H1 (cell line): ENCODE results near the gene CTNNA3. TPM values are rescaled to one million over a fixed set of nuclear protein-coding genes. Genes with fewer than 3 reads are reported as not detected.

Experiments
- CTCF ChIA-PET: fragments of 300-600 bp; sonication (Branson Sonifier 250); formaldehyde crosslinking; loops from one replicate; lab custom pipeline; 2021; ENCODE audit not compliant: partially characterized antibody; lab: Charles Lee
- POLR2A ChIA-PET: fragments of 300-600 bp; sonication (Branson Sonifier 250); formaldehyde crosslinking; loops from one replicate; lab custom pipeline; 2021; ENCODE audit warnings: inconsistent platforms; ENCODE audit not compliant: partially characterized antibody; lab: Charles Lee
- DNase-seq, 2 experiments: peaks; one replicate each; pipeline versions ENCODE4 v3.0.0 to v3.0.0-alpha.2; 2010 to 2022; ENCODE audit warnings: low spot score in 2 of 2, low read depth in 1 of 2, mixed read lengths in 1 of 2
- FAIRE-seq: peaks from 2 replicates; lab custom pipeline; 2011; peaks lifted over from hg19 to GRCh38; lab: Jason Lieb, UNC
- H2AFZ ChIP-seq: 2 replicates; pipeline ENCODE4 v1.8.1; 2012; ENCODE audit warnings: low read length, inconsistent platforms
- H2AK5ac ChIP-seq: 2 replicates; pipeline ENCODE4 v1.6.1; 2013; ENCODE audit warnings: low read depth, low read length
- H2BK120ac ChIP-seq: replicated peaks from 2 replicates; pipeline ENCODE3; 2013; ENCODE audit warnings: low read depth, low read length, inconsistent platforms
- H2BK12ac ChIP-seq: 2 replicates; pipeline ENCODE4 v1.6.1; 2013; ENCODE audit warnings: low read depth, low read length
- H2BK15ac ChIP-seq: 2 replicates; pipeline ENCODE4 v1.6.1; 2013; ENCODE audit warnings: low read length
- H2BK20ac ChIP-seq: 2 replicates; pipeline ENCODE4 v1.6.1; 2013; ENCODE audit warnings: low read length
- H2BK5ac ChIP-seq: 2 replicates; pipeline ENCODE4 v1.6.1; 2013; ENCODE audit warnings: low read depth, low read length
- H3K14ac ChIP-seq: 2 replicates; pipeline ENCODE4 v1.6.1; 2013; ENCODE audit warnings: inconsistent platforms; ENCODE audit not compliant: insufficient read length
- H3K18ac ChIP-seq: 2 replicates; pipeline ENCODE4 v1.6.1; 2013; ENCODE audit warnings: low read length; ENCODE audit errors: extremely low read depth
- H3K23ac ChIP-seq: 2 replicates; pipeline ENCODE4 v1.6.1; 2013; ENCODE audit warnings: inconsistent platforms; ENCODE audit not compliant: insufficient read length
- H3K23me2 ChIP-seq: 2 replicates; pipeline ENCODE4 v1.6.1; 2013; ENCODE audit warnings: low read depth, low read length
- H3K27ac ChIP-seq: 2 replicates; pipeline ENCODE4 v1.6.1; 2011; ENCODE audit warnings: low read depth, low read length, inconsistent platforms
- H3K27me3 ChIP-seq, 4 experiments: replicated peaks in 1 of 4; 1 replicate in 1 of 4; 2 replicates in 3 of 4; pipeline versions ENCODE4 v1.6.1 to v1.8.1; 2011 to 2013; ENCODE audit warnings: low read length in 3 of 4, mild to moderate bottlenecking in 3 of 4, inconsistent platforms in 2 of 4, mixed read lengths in 2 of 4, moderate library complexity in 1 of 4; ENCODE audit not compliant: control insufficient read depth in 3 of 4, insufficient read depth in 3 of 4; ENCODE audit errors: extremely low read depth in 1 of 4
- H3K36me3 ChIP-seq, 4 experiments: 2 replicates each; pipeline versions ENCODE4 v1.6.1 to v1.8.1; 2011 to 2013; ENCODE audit warnings: mild to moderate bottlenecking in 4 of 4, low read length in 3 of 4, moderate library complexity in 2 of 4, control low read depth in 1 of 4, inconsistent platforms in 1 of 4; ENCODE audit not compliant: insufficient read depth in 4 of 4, control insufficient read depth in 2 of 4
- H3K4ac ChIP-seq: replicated peaks from 2 replicates; pipeline ENCODE3; 2013; ENCODE audit warnings: low read length, low read depth, mixed read lengths, inconsistent platforms; ENCODE audit not compliant: insufficient read length
- H3K4me1 ChIP-seq, 4 experiments: replicated peaks in 1 of 4; 1 replicate in 1 of 4; 2 replicates in 3 of 4; pipeline versions ENCODE4 v1.6.1 to v1.8.1; 2011 to 2013; ENCODE audit warnings: low read length in 3 of 4, inconsistent platforms in 2 of 4, mixed read lengths in 1 of 4; ENCODE audit not compliant: insufficient read depth in 4 of 4, control insufficient read depth in 3 of 4
- H3K4me2 ChIP-seq, 2 experiments: 2 replicates each; pipeline versions ENCODE4 v1.6.1 to v1.8.1; 2011 to 2013; ENCODE audit warnings: low read depth in 2 of 2, low read length in 2 of 2, control low read depth in 1 of 2, inconsistent platforms in 1 of 2, mild to moderate bottlenecking in 1 of 2; ENCODE audit not compliant: insufficient read depth in 1 of 2
- H3K4me3 ChIP-seq, 4 experiments: fragments of 200-600, 300-600 bp in 1 of 4; sonication (generic), shearing (Covaris generic), sonication (Bioruptor Twin) in 1 of 4; 2 replicates each; pipeline versions ENCODE4 v1.5.1 to v1.8.1; 2011 to 2016; ENCODE audit warnings: low read length in 4 of 4, low read depth in 3 of 4, control low read depth in 2 of 4, inconsistent platforms in 2 of 4, mild to moderate bottlenecking in 2 of 4, mixed read lengths in 1 of 4, moderate library complexity in 1 of 4; ENCODE audit not compliant: insufficient read depth in 2 of 4; ENCODE audit errors: extremely low read depth in 1 of 4
- H3K56ac ChIP-seq: replicated peaks from 2 replicates; pipeline ENCODE3; 2013; ENCODE audit warnings: low read depth, mild to moderate bottlenecking, mixed read lengths, low read length, inconsistent platforms; ENCODE audit not compliant: insufficient read length
- H3K79me1 ChIP-seq: 2 replicates; pipeline ENCODE4 v1.6.1; 2013; ENCODE audit warnings: low read depth, low read length, control low read depth
- H3K79me2 ChIP-seq, 2 experiments: 2 replicates each; pipeline versions ENCODE4 v1.6.1 to v1.8.1; 2012 to 2013; ENCODE audit warnings: low read length in 2 of 2, mild to moderate bottlenecking in 2 of 2, inconsistent platforms in 1 of 2; ENCODE audit not compliant: insufficient read depth in 2 of 2, control insufficient read depth in 1 of 2
- H3K9ac ChIP-seq, 4 experiments: replicated peaks in 1 of 4; 1 replicate in 1 of 4; 2 replicates in 3 of 4; pipeline versions ENCODE4 v1.6.1 to v1.8.1; 2011 to 2013; ENCODE audit warnings: low read depth in 3 of 4, low read length in 3 of 4, control low read depth in 2 of 4, mild to moderate bottlenecking in 2 of 4, moderate library complexity in 2 of 4, inconsistent platforms in 1 of 4; ENCODE audit errors: extremely low read depth in 1 of 4
- H3K9me3 ChIP-seq, 2 experiments: 2 replicates each; pipeline versions ENCODE4 v1.6.1 to v1.8.1; 2012 to 2013; ENCODE audit warnings: mild to moderate bottlenecking in 2 of 2, moderate library complexity in 2 of 2, control low read depth in 1 of 2, inconsistent platforms in 1 of 2, low read depth in 1 of 2, low read length in 1 of 2, mixed read lengths in 1 of 2; ENCODE audit not compliant: insufficient read depth in 2 of 2
- H4K20me1 ChIP-seq, 2 experiments: replicated peaks in 1 of 2; 2 replicates each; pipeline versions ENCODE3 to v1.8.1; 2011 to 2013; ENCODE audit warnings: inconsistent platforms in 2 of 2, low read length in 2 of 2, mild to moderate bottlenecking in 1 of 2; ENCODE audit not compliant: insufficient read depth in 2 of 2, control insufficient read depth in 1 of 2
- H4K5ac ChIP-seq: 2 replicates; pipeline ENCODE4 v1.6.1; 2013; ENCODE audit warnings: low read length, low read depth, mixed read lengths, inconsistent platforms; ENCODE audit not compliant: insufficient read length
- H4K8ac ChIP-seq: 2 replicates; pipeline ENCODE4 v1.8.0; 2013; ENCODE audit warnings: mild to moderate bottlenecking, moderate library complexity, low read length, inconsistent platforms; ENCODE audit not compliant: insufficient read depth; ENCODE audit errors: extremely low read depth
- H4K91ac ChIP-seq: replicated peaks from 2 replicates; pipeline ENCODE3; 2013; ENCODE audit warnings: low read length, mixed read lengths, inconsistent platforms; ENCODE audit not compliant: insufficient read length
- NRF1 ChIP-seq: IDR thresholded peaks from 2 replicates; pipeline ENCODE4 v1.6.1; 2011; ENCODE audit warnings: mild to moderate bottlenecking, low read depth, low read length, improper control_type of control experiment
- RXRA ChIP-seq: IDR thresholded peaks from 2 replicates; pipeline ENCODE4 v1.6.1; 2011; ENCODE audit warnings: low read depth, mild to moderate bottlenecking, low read length, moderate library complexity; ENCODE audit not compliant: insufficient read depth
- SIX5 ChIP-seq: IDR thresholded peaks from 2 replicates; pipeline ENCODE4 v1.6.1; 2011; ENCODE audit warnings: mild to moderate bottlenecking, low read depth, low read length
- TAF1 ChIP-seq: IDR thresholded peaks from 2 replicates; pipeline ENCODE4 v1.6.1; 2011; ENCODE audit warnings: mild to moderate bottlenecking, low read depth, low read length
- TEAD4 ChIP-seq: IDR thresholded peaks from 2 replicates; pipeline ENCODE4 v1.6.1; 2012; ENCODE audit warnings: low read depth, low read length, inconsistent platforms, mixed read lengths
- YY1 ChIP-seq: IDR thresholded peaks from 2 replicates; pipeline ENCODE4 v1.6.1; 2011; ENCODE audit warnings: low read depth, mild to moderate bottlenecking, low read length
- WGBS, 2 experiments: shearing (Covaris generic) in 1 of 2; methylation state at CpG; one replicate each; pipeline versions ENCODE4 v1.1.6 to v1.1.7; 2013 to 2015; ENCODE audit warnings: low lambda C conversion rate in 2 of 2, mixed read lengths in 2 of 2, inconsistent platforms in 1 of 2, low coverage in 1 of 2, missing lambda C conversion rate in 1 of 2; ENCODE audit not compliant: insufficient replicate concordance in 2 of 2, insufficient coverage in 1 of 2, insufficient read length in 1 of 2; ENCODE audit errors: extremely low coverage in 1 of 2, missing lambda C conversion rate in 1 of 2; 5-methylcytosine and 5-hydroxymethylcytosine counted together
- polyA plus RNA-seq, 7 experiments: library from polyadenylated mRNA; depleted of rRNA in 3 of 7; stranded (reverse) in 5 of 7; unstranded in 2 of 7; fragments of >200 nt in 5 of 7; fragments of 200-250 nt in 2 of 7; gene quantifications; 1 replicate in 5 of 7; 2 replicates in 1 of 7; 4 replicates in 1 of 7; pipeline versions ENCODE4 v1.2.1 to v1.2.3, GENCODE V29; 2011 to 2013; ENCODE audit warnings: missing spikeins in 2 of 7, mixed read lengths in 2 of 7
- total RNA-seq: library from RNA; stranded (reverse); fragmentation: NEBNext Ultra II Directional; extraction: Animal tissue kit (Norgen Biotek cat#: 25700); gene quantifications from 2 replicates; pipeline ENCODE4 v1.2.1, GENCODE V29; 2021
- TF ChIP-seq, protein P1 (sequence below): IDR thresholded peaks from 2 replicates; pipeline ENCODE4 v1.6.1; 2012; ENCODE audit warnings: inconsistent platforms

The CTNNA3 gene
- total and polyA plus RNA-seq, 2 of the 8 experiments (the other 6 are each of a cell fraction or from before 2014, with no cell fraction given), result 1.3 to 1.5 TPM

DNA sequence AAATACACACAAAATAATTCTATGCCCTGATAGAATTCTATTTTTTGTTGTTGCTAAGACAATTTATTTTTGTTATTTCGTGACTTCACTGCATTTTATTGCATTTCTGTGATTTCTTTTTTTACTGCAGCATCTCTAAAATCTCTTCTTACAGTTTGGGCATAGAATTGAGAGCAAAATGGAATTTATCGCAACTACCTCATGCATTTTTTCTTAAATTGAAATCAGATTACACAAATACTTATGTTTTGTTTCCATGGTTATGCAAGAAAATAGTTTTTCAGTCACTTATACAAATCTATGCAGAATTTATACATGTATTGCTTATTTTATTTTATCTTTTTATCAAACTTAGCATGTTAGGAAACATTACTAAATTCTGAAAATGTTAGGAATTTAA, 1552.0 kb downstream of the CTNNA3 start:
- FAIRE-seq (no peak), DNase-seq (no peak)
- no peak overlapping the region for H4K8ac ChIP-seq
- H3K79me2 ChIP-seq, result no peaks in the 10 kb centered on the region
- no peaks in the 10 kb centered on the region for H3K36me3 ChIP-seq
- no peaks in the 10 kb centered on the region for H3K23me2 ChIP-seq
- H2BK5ac ChIP-seq, result no peak overlapping the region
- no peak overlapping the region for H2AK5ac ChIP-seq
- H3K4me3 ChIP-seq, result no peak overlapping the region
- 94% methylated on average over 2 of the region's 2 CpGs; no CpG with 5 or more reads in 1 of the 2 experiments for WGBS, 2 experiments
- no peak overlapping the region for H3K27ac ChIP-seq
- H3K27me3 ChIP-seq, result no peaks in the 10 kb centered on the region
- H3K56ac ChIP-seq, result no peak overlapping the region
- TF ChIP-seq SIX5, result no peak
- TF ChIP-seq YY1, result no peak
- TF ChIP-seq RXRA, result no peak
- TF ChIP-seq NRF1, result no peak
- TF ChIP-seq TEAD4, result no peak
- TF ChIP-seq TAF1, result no peak
- TF ChIP-seq, protein P1, sequence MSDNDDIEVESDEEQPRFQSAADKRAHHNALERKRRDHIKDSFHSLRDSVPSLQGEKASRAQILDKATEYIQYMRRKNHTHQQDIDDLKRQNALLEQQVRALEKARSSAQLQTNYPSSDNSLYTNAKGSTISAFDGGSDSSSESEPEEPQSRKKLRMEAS, result no peak
- H3K14ac ChIP-seq, result no peak overlapping the region
- H3K9ac ChIP-seq, result no peak overlapping the region
- no peak overlapping the region for H3K18ac ChIP-seq
- no peak overlapping the region for H2BK20ac ChIP-seq
- H4K5ac ChIP-seq, result no peak overlapping the region
- no peak overlapping the region for H2BK120ac ChIP-seq
- H3K9me3 ChIP-seq, result no peaks in the 10 kb centered on the region
- no peak overlapping the region for H3K23ac ChIP-seq
- no peak overlapping the region for H2AFZ ChIP-seq
- no peaks in the 10 kb centered on the region for H3K79me1 ChIP-seq
- no peaks in the 10 kb centered on the region for H3K4me1 ChIP-seq
- no peak overlapping the region for H2BK15ac ChIP-seq
- H2BK12ac ChIP-seq, result no peak overlapping the region
- no peak overlapping the region for H4K91ac ChIP-seq
- H3K4ac ChIP-seq, result no peak overlapping the region
- H3K4me2 ChIP-seq, result no peak overlapping the region
- H4K20me1 ChIP-seq, result no peaks in the 10 kb centered on the region
- CTCF ChIA-PET, result no interaction called here
- POLR2A ChIA-PET, result no interaction called here
